ENCODE measurements around the gene SMARCA2. TPM values are rescaled to one million over a fixed set of nuclear protein-coding genes. Genes with fewer than 3 reads are reported as not detected.
A peak's percentile ranks its signal among the peaks of the same experiment; 100 is the strongest.

The SMARCA2 gene
- total RNA-seq, 1 donor from 2014 or later: 4.2 TPM

DNA sequence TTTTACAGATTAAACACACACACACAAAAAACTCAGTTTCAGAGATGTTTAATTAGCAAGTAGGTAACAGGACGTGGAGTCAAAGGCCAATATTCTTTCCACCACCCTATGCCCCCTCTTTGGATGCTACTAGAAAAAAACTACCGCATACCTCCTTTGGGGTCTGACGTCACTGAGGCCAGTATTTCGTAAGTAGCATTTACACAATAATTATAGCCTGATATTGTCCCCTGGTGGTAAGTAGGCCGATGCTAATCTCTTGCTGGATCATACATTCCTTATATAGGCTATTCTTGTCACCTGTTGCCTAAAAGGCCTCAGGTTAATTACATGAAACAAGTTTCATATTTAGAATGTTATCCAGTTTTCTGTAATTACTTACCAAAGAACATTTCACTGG is 21.0 kb upstream of the SMARCA2 start:
- Mint-ChIP-seq H3K36me3 (no peaks in the 10 kb centered on the region), H3K27ac (no peak overlapping the region), H3K4me3 (no peak overlapping the region), H3K4me1 (peaks cover 15% of the 10 kb centered on the region), H3K27me3 (ENCODE audit: insufficient read depth, low read depth) (no peaks in the 10 kb centered on the region), H3K9me3 (no peaks in the 10 kb centered on the region)
- Histone ChIP-seq H3K36me3 (no peaks in the 10 kb centered on the region), H4K20me1 (ENCODE audit: low read depth) (no peaks in the 10 kb centered on the region), H3K27ac (no peak overlapping the region), H3K9me3 (ENCODE audit: low read depth) (no peaks in the 10 kb centered on the region), H3K27me3 (no peaks in the 10 kb centered on the region), H3K9ac (no peak overlapping the region), H2AFZ (replicated peaks) (no peak overlapping the region), H3F3A (ENCODE audit: low read depth) (peaks cover 8% of the 10 kb centered on the region), H3K79me2 (ENCODE audit: low read depth) (no peaks in the 10 kb centered on the region), H3K4me2 (no peak overlapping the region), H3K4me3 (no peak overlapping the region), H3K4me1 (peaks cover 29% of the 10 kb centered on the region)
- TF ChIP-seq EZH2phosphoT487 (IDR thresholded peaks at IDR 0.05) (no peak), EZH2 (IDR thresholded peaks at IDR 0.05) (no peak), CTCF (IDR thresholded peaks at IDR 0.05) (no peak)
- no peak for DNase-seq (ENCODE audit: low spot score)

DNA sequence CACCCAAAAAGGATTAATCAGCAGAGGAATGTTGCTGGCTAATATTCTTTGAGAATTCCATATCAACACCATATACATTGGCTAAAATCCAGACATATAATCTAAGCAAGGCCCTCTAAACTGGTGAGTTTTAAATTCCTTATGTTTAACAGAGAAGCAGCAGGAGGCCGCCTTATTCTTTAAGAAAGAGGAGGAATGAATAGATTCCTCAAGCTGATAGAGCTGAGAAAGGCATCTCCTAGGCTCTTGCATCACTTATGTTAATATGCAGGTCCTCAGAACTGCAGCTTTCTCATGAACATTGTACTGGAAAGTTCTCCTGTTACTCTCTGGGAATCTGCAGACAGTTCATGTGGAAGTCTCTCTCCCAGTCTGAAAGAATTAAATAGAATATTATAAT is 20.1 kb upstream of the SMARCA2 start:
- no peak overlapping the region for H2AFZ ChIP-seq (replicated peaks)
- peaks cover 8% of the 10 kb centered on the region for H3F3A ChIP-seq (ENCODE audit: low read depth)
- Mint-ChIP-seq H3K27ac (no peak overlapping the region), H3K9me3 (no peaks in the 10 kb centered on the region), H3K4me3 (no peak overlapping the region), H3K36me3 (no peaks in the 10 kb centered on the region), H3K4me1 (peaks cover 15% of the 10 kb centered on the region), H3K27me3 (ENCODE audit: insufficient read depth, low read depth) (no peaks in the 10 kb centered on the region)
- no peaks in the 10 kb centered on the region for H3K27me3 ChIP-seq
- H3K4me1 ChIP-seq: peaks cover 29% of the 10 kb centered on the region
- H4K20me1 ChIP-seq (ENCODE audit: low read depth): no peaks in the 10 kb centered on the region
- peak; percentile 48 for DNase-seq (ENCODE audit: low spot score)
- no peaks in the 10 kb centered on the region for H3K9me3 ChIP-seq (ENCODE audit: low read depth)
- no peak overlapping the region for H3K9ac ChIP-seq
- H3K27ac ChIP-seq: no peak overlapping the region
- no peak for TF ChIP-seq EZH2 (IDR thresholded peaks at IDR 0.05)
- TF ChIP-seq EZH2phosphoT487 (IDR thresholded peaks at IDR 0.05): no peak
- TF ChIP-seq CTCF (IDR thresholded peaks at IDR 0.05): no peak
- H3K4me3 ChIP-seq: no peak overlapping the region
- no peaks in the 10 kb centered on the region for H3K79me2 ChIP-seq (ENCODE audit: low read depth)
- H3K36me3 ChIP-seq: no peaks in the 10 kb centered on the region
- H3K4me2 ChIP-seq: no peak overlapping the region

GRCh38 chr9:1996156-1996555 is 19.0 kb upstream of the SMARCA2 start:
- Histone ChIP-seq H3K4me2 (no peak overlapping the region), H3K27me3 (no peaks in the 10 kb centered on the region), H3K4me3 (no peak overlapping the region), H3K27ac (no peak overlapping the region), H3K9ac (no peak overlapping the region), H4K20me1 (ENCODE audit: low read depth) (no peaks in the 10 kb centered on the region), H3K79me2 (ENCODE audit: low read depth) (no peaks in the 10 kb centered on the region), H3F3A (ENCODE audit: low read depth) (peaks cover 8% of the 10 kb centered on the region), H3K4me1 (peaks cover 29% of the 10 kb centered on the region), H2AFZ (replicated peaks) (peak overlapping the region; percentile 17), H3K9me3 (ENCODE audit: low read depth) (no peaks in the 10 kb centered on the region), H3K36me3 (no peaks in the 10 kb centered on the region)
- Mint-ChIP-seq H3K4me1 (peaks cover 15% of the 10 kb centered on the region), H3K4me3 (no peak overlapping the region), H3K9me3 (no peaks in the 10 kb centered on the region), H3K36me3 (no peaks in the 10 kb centered on the region), H3K27ac (no peak overlapping the region), H3K27me3 (ENCODE audit: insufficient read depth, low read depth) (peaks cover 2% of the 10 kb centered on the region)
- no peak for TF ChIP-seq EZH2 (IDR thresholded peaks at IDR 0.05)
- no peak for DNase-seq (ENCODE audit: low spot score)

DNA sequence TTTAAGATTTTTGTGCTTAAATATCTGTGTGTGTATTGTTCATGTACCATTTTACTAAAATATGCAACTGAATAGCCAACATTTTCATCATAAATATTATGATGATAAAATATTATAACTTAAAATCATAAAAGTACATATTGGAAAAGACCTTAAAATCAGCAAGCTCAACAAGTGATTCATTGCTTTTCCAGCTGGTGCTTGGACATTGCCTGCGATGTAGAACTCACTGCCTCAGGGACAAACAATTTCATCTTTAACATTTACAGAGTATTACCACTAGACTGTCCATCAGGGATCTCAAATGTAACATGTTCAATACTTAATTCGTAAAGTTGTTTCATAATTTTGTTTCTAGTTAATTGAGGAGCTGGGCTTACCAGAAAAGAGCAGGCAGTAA is 17.5 kb upstream of the SMARCA2 start:
- Mint-ChIP-seq H3K27ac (no peak overlapping the region), H3K9me3 (no peaks in the 10 kb centered on the region), H3K4me3 (no peak overlapping the region), H3K27me3 (ENCODE audit: insufficient read depth, low read depth) (peaks cover 2% of the 10 kb centered on the region), H3K4me1 (peaks cover 15% of the 10 kb centered on the region), H3K36me3 (no peaks in the 10 kb centered on the region)
- no peaks in the 10 kb centered on the region for H3K79me2 ChIP-seq (ENCODE audit: low read depth)
- peak overlapping the region; percentile 31 for H3K4me2 ChIP-seq
- H2AFZ ChIP-seq (replicated peaks): no peak overlapping the region
- no peaks in the 10 kb centered on the region for H3K9me3 ChIP-seq (ENCODE audit: low read depth)
- H3K27ac ChIP-seq: no peak overlapping the region
- TF ChIP-seq CTCF (IDR thresholded peaks at IDR 0.05) (no peak), EZH2 (IDR thresholded peaks at IDR 0.05) (no peak), EZH2phosphoT487 (IDR thresholded peaks at IDR 0.05) (no peak)
- H3F3A ChIP-seq (ENCODE audit: low read depth): peaks cover 8% of the 10 kb centered on the region
- H3K27me3 ChIP-seq: no peaks in the 10 kb centered on the region
- no peak overlapping the region for H3K9ac ChIP-seq
- DNase-seq (ENCODE audit: low spot score): no peak
- H4K20me1 ChIP-seq (ENCODE audit: low read depth): no peaks in the 10 kb centered on the region
- H3K4me1 ChIP-seq: peaks cover 29% of the 10 kb centered on the region
- H3K4me3 ChIP-seq: no peak overlapping the region
- H3K36me3 ChIP-seq: no peaks in the 10 kb centered on the region
